ENCODE results near the gene C17orf100. TPM values are rescaled to one million over a fixed set of nuclear protein-coding genes. Genes with fewer than 3 reads are reported as not detected.
A peak's percentile ranks its signal among the peaks of the same experiment; 100 is the strongest.

C17orf100 gene
- total RNA-seq: under 1 TPM; 0.34 to 0.77 (median 0.65) TPM
- polyA plus RNA-seq: 1 to 10 TPM in 2 of 3 donors, under 1 TPM in 1; 0.61 to 1.4 (median 1.3) TPM
- long read RNA-seq, donor 1: 0 reads
- long read RNA-seq, donor 2, partial matches to known transcripts: 0 of 2 reads
- long read RNA-seq, donor 2, other reads (novel, unspliced or antisense): 0 of 2 reads

GRCh38 chr17:6651354-6651918 lies at the start of gene C17orf100, which contains the start of gene MED31:
C17orf100 (plus strand) TSS chr17:6651762; CDS start chr17:6651914, 152 bp downstream.
MED31 (minus strand) TSS chr17:6651605; CDS start chr17:6651528, 77 bp downstream.
- 1 to 2% (median 1%) methylated on average over 27 to 35 of the region's 35 CpGs for WGBS, 3 donors
- ATAC-seq (peak; percentile 98 to 99 (median 99)), DNase-seq (peak; percentile 96 to 97)
- H3K27me3 ChIP-seq (ENCODE audit: insufficient read depth in 3 of 3, low read length in 2 of 3): peaks cover 0 to 7% (median 4%) of the 10 kb centered on the region in 3 donors
- H3K36me3 ChIP-seq (ENCODE audit: insufficient read depth in 1 of 2, low read depth in 1 of 2): peaks cover 0 to 38% of the 10 kb centered on the region in 2 donors
- intact Hi-C loops (cut with DNase I): loop anchor here in 1 of 2 donors (5.0 kb wide), 1 partner anchor 361 kb away; the partner anchor contains the start of gene RNASEK
- no peaks in the 10 kb centered on the region for H3K9me3 ChIP-seq
- TF ChIP-seq CTCF (IDR thresholded peaks at IDR 0.05): no peak
- H3K27ac ChIP-seq: peak within 1 kb of the TSS; percentile 87
- H3K4me1 ChIP-seq: peaks cover 27% of the 10 kb centered on the region
- H3K4me3 ChIP-seq: peak within 1 kb of the TSS; percentile 84

GRCh38 chr17:6602141-6602540 lies 49.4 kb upstream of the C17orf100 start:
- H3K27me3 ChIP-seq (ENCODE audit: insufficient read depth in 3 of 3, low read length in 2 of 3): no peaks in the 10 kb centered on the region
- no peaks in the 10 kb centered on the region for H3K9me3 ChIP-seq
- H3K4me1 ChIP-seq: peaks cover 7% of the 10 kb centered on the region
- no peak overlapping the region for H3K4me3 ChIP-seq
- intact Hi-C loops (cut with DNase I): loop anchor here in 1 of 2 donors (5.0 kb wide), 1 partner anchor 130 kb away; no protein-coding TSS in a partner anchor
- ATAC-seq (no peak), DNase-seq (no peak)
- peaks cover 5 to 49% of the 10 kb centered on the region in 2 donors for H3K36me3 ChIP-seq (ENCODE audit: insufficient read depth in 1 of 2, low read depth in 1 of 2)
- no peak for TF ChIP-seq CTCF (IDR thresholded peaks at IDR 0.05)
- 90 to 100% (median 96%) methylated on average over 2 of the region's 2 CpGs for WGBS, 3 donors
- H3K27ac ChIP-seq: no peak overlapping the region

GRCh38 chr17:6603744-6604325 lies 47.7 kb upstream of the C17orf100 start:
- no peak for TF ChIP-seq CTCF (IDR thresholded peaks at IDR 0.05)
- Histone ChIP-seq H3K4me1 (peaks cover under 1% of the 10 kb centered on the region), H3K9me3 (no peaks in the 10 kb centered on the region), H3K27me3 (ENCODE audit: insufficient read depth in 3 of 3, low read length in 2 of 3) (no peaks in the 10 kb centered on the region), H3K4me3 (no peak overlapping the region), H3K27ac (no peak overlapping the region), H3K36me3 (ENCODE audit: insufficient read depth in 1 of 2, low read depth in 1 of 2) (peaks cover 6 to 64% of the 10 kb centered on the region in 2 donors)
- DNase-seq (no peak), ATAC-seq (no peak)
- intact Hi-C loops (cut with DNase I): loop anchor here in 1 of 2 donors (5.0 kb wide), 1 partner anchor 132 kb away; no protein-coding TSS in a partner anchor
- WGBS, 3 donors: 64 to 74% (median 65%) methylated on average over 3 of the region's 3 CpGs

GRCh38 chr17:6605142-6605541 lies 46.4 kb upstream of the C17orf100 start:
- H3K27ac ChIP-seq: no peak overlapping the region
- no peak overlapping the region for H3K4me3 ChIP-seq
- ATAC-seq (no peak), DNase-seq (no peak)
- H3K27me3 ChIP-seq (ENCODE audit: insufficient read depth in 3 of 3, low read length in 2 of 3): no peaks in the 10 kb centered on the region
- no peaks in the 10 kb centered on the region for H3K9me3 ChIP-seq
- no peak for TF ChIP-seq CTCF (IDR thresholded peaks at IDR 0.05)
- 89 to 93% (median 90%) methylated on average over 6 of the region's 6 CpGs for WGBS, 3 donors
- intact Hi-C loops (cut with DNase I): no loop called here
- peaks cover 6 to 73% of the 10 kb centered on the region in 2 donors for H3K36me3 ChIP-seq (ENCODE audit: insufficient read depth in 1 of 2, low read depth in 1 of 2)
- no peaks in the 10 kb centered on the region for H3K4me1 ChIP-seq
